EH (cell line): ENCODE data around the gene PITPNC1.
"Not testable (repeated sequence)": the region's sequence is repeated elsewhere in the genome, so short reads cannot be mapped to it uniquely, and the experiment has no call there.

Experiments used
- DNase-seq: peaks from one replicate; pipeline ENCODE4 v3.0.0-alpha.2; 2015; ENCODE audit warnings: low read depth

The PITPNC1 gene

DNA sequence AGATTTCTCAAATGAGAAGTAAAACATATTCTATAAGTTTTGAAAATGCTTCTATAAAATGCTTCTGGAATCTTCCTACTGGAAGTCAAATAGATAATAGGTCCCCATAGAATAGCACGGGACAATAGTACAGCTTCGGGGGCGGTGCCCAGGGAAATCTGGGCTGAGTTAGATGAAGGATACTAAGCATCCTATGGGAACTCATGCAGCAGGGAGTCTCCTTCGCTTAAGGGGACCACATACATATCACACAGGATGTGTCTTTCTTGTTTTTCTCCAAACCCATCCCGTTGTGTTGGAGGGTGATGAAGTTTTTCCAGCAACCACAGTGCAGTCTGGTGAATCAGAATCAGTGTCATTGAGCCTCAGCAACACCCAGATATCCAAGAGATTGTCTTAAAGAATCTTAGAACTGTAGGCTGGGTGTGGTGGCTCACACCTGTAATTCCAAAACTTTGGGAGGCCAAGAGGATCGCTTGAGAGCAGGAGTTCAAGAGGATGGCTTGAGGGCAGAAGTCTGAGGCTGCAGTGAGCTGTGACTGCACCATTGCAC is 84.2 kb downstream of the PITPNC1 start:
- no peak for DNase-seq

DNA sequence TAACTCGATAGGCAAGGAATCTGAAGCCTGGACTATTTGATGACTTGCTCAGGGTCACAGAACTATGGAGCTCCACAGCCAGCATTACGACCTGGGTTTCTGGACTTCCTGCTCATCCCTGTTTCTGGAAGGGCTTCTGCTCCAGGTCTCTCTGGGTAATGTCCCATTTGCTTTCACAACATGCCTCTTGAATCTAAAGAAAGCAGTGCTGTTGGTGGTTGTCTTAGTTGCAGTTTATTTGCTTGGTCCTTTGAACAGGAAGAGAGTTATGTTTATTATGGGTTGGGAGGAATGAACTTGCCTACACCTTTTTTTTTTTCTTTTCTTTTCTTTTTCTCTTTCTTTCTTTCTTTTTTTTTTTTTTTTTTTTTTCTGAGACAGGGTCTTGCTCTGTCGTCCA is 84.8 kb downstream of the PITPNC1 start:
- DNase-seq = no peak

DNA sequence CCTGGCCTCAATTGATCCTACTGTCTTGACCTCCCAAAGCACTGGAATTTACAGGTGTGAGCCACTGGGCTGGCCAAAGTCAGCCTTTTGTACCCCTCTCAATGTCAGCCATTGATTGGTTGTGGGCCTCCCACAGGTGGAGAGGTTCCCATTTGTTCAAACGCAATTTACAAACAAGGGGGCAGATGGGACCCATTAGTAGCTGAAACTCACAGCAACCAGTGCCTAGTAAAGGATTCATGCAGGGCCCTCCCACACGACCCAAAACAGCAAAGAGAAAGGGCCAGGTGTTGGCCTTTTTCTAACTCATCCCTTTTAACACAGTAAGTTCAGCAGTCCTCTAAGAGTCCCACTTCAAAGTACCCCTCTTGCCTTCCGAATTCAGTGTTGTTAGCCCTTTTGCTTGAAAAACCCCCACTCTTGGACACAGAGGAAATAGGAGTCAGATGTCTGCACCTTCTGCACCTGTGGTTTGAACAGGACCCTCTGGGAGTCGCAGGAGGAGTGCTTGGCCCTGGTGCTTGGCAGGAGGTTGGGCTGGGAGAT is 89.2 kb downstream of the PITPNC1 start:
- DNase-seq = no peak

DNA sequence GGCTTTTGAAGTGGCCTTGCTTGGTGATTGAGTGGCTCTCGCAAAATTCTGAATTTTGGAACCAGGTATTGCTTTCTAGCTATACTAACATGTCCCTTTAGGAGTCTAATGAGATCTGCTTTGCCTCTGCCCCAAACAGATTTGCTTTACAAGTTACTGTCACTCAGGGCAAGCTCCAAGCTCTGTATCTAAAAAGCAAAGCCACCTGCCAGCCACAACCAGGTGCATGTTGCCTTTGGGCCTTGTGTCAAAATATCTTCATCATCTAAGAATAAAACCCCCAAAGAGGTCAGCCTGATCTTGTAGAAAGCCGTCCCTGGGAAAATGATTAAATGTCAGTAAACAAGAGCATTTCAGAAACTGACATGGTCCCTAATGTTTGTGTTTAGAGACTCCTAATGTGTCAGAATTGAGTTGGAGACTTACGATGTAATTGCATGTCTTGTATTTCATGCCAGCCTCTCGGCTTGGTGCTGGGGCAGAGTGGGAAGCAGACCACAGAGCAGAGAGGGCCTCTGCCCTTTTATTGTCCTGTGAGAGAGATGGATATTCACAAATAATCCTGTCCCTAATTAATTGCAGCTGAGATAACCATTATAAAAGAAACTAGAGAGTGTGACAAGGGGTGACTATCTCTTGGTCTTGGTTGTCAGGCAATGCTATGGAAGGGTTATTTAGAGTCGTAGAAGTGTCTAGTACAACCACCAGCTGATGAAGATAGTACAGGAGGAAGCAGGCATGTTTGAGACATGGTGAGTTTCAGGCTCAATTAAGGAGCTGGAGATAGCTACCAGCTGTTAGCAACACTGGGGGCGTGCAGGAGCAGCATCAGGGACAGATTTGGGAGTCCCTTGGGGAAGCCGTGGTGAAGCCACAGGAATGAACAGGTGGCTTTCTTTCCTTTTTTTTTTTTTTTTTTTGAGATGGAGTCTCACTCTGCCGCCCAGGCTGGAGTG is 90.7 kb downstream of the PITPNC1 start:
- no peak for DNase-seq

DNA sequence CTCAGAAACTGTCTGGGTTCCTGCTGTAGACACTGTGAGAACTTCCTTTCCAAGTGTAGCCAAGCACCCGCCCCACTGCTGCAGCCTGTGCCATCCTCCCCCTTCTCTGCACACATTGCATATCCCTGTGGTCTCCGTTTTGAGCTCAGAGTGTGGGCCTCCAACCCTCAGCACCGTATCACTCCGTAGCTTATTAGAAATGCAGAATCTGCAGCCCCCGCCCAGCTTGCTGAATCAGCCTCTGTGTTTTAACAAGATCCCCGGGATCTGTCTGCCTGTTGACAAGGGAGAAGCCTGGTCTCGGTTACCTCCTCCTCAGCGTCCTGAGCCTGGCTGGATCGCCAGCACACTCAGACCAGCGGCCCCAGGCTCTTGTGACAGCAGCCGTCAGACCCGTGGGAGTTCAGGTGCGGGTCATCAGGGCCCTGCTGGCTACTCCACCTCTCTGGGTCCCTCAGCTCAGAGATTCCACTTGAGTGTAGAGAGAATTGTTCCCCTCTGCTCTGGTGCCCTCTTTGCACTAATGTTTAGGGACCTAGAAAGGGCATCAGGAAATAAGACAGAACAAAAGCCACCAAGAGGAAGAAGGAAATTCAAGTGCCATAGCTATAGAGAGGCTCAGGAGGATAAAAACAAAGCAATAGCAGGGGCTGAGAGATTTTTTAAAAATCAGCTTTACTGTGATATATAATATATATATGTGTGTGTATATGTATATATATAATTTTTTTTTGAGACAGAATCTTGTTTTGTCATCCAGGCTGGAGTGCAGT is 92.3 kb downstream of the PITPNC1 start:
- no peak for DNase-seq

DNA sequence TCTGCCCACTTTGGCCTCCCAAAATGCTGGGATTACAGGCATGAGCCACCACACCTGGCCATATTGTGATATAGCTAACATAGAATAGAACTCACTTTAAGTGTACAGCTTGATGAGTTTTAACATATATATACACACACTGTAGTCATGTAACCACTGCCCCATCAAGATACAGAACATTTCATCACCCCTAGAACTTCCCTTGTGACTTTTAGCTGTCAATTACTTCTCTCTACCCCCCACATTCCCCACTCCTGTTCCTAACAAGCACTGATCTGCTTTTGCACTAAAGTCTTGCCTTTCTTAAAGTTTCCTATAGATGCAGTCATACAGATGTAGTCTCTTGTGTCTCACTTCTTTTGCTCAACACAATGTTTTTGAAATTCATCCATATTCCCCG is 93.1 kb downstream of the PITPNC1 start:
- DNase-seq = no peak

DNA sequence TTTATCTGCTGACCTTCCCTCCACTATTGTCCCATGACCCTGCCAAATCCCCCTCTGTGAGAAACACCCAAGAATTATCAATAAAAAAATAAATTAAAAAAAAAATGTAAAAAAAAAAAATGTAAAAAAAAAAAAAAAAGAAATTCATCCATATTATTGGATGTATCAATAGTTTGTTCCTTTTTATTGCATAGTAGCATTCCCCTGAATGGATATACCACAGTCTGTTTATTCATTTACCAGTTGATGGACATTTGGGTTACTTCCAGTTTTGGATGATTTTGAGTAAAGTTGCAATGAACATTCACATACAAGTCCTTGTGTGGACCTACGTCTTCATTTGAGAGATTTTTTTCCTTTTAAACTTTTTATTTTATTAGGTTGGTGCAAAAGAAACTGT is 94.0 kb downstream of the PITPNC1 start:
- DNase-seq = no peak

DNA sequence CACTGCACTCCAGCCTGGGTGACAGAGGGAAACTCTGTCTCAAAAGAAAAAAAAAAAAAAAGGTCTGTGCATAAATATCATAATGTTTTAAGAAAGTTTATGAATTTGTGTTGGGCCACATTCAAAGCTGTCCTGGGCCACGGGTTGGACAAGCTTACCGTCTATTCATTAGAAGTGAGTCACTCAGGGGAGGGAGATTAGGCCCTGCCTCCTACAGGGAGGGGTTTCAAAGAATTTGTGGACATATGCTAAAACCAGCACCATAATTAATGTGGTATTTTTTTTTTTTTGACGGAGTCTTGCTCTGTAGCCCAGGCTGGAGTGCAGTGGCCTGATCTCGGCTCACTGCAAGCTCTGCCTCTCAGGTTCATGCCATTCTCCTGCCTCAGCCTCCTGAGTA is 95.5 kb downstream of the PITPNC1 start:
- DNase-seq = peak; percentile 44

DNA sequence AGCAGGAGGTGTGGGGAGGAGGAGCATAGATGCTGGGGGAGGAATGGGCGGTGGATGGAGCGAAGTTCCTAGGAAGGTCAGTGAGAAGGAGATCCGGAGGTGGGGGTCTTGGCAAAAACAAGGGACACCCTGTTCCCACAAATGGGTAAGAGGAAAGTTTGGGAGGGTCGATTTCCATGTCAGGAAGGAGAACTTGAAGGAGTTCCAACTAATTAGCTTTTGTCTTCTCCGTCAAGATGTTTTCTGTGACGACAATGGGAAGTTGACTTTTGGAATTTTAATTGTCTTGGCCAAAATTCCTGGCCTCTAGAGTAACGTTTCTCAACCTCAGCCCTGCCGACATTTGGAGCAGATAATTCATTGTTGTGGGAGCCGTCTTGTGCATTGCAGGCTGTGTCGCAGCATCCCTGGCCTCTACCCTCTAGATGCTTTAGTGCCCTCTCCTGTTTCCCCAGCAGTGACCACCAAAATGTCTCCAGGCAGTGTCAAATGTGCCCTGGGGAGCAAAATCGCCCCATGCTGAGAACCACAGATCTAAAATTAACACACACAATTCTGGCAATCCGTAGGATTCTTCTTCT is 97.1 kb downstream of the PITPNC1 start:
- DNase-seq = peak; percentile 95

DNA sequence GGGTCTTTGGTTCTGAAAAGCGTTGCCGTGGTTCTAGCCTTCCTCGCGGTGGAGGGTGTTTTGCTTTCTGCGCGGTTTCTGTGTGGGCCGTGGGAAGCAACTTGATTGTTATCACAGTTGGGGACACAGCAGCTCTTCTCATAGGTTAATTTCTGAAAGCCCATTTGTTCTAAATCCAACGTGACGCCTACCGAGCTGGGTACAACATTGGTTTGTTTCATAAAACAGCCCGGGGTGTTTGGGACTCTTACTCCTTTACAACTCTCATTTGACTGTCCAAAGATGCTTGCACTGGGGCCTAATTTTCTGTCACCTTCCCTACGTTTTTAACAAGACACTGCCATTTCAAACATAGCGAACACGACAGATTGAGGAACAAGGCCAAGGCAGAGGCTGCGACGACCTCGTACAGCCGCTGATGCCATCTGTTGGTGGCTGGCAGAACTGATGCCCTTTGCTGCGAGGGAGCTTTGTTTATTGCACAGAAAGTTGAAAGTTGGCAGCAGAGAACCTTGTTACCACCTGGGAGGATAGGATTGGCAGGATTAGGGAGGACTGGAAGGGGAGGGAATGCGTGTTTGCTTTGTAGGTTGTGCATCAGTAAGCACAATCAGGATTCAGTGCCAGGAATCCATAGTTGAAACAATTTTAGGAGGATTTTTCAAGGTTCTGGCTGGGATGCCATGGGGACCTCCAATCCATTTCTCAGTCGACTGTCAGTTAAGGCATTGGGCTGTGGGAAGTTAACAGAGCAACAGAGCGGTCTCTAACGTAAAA is 98.3 kb downstream of the PITPNC1 start:
- peak; percentile 73 for DNase-seq

DNA sequence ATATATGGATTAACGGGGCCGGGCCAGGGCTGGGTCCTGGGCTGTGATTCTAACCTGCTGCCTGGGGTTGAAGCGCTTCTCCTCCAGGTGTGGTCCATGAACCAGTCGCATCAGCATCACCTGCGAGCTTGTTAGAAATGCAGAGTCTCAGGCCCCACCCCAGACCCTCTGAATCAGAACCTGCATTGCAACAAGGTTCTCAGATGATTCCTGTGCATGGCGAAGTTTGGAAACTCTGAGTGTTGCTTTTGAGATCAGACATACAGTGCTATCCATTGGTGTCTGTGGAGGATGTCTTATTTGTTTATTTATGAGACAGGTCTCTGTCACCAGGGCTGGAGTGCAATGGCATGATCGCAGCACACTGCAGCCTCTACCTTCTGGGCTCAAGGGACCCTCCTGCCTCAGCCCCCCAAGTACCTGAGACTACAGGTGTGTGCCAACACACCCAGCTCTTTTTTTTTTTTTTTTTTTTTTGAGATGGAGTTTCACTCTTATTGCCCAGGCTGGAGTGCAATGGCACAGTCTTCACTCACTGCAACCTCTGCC is 99.8 kb downstream of the PITPNC1 start:
- DNase-seq = no peak

DNA sequence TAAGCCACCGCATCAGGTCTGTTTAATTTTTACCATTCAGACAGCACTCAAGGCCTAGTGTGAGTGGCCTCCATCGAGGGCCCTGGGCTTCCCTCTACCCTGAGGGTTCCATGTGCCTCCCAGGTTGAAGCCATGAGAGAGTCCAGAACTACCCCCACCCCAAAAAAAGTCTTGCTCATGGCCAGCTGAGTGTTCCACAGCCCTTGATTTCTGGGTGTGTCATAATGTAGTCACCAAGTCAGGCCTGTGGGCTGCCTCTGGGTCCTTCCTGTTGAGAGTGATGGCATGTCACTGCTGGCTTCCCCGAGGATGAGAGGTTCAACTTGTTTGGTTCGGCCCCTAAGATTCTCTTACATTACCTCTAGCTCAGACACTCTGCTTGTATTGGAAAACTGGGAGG is 100.6 kb downstream of the PITPNC1 start:
- DNase-seq = peak; percentile 60

DNA sequence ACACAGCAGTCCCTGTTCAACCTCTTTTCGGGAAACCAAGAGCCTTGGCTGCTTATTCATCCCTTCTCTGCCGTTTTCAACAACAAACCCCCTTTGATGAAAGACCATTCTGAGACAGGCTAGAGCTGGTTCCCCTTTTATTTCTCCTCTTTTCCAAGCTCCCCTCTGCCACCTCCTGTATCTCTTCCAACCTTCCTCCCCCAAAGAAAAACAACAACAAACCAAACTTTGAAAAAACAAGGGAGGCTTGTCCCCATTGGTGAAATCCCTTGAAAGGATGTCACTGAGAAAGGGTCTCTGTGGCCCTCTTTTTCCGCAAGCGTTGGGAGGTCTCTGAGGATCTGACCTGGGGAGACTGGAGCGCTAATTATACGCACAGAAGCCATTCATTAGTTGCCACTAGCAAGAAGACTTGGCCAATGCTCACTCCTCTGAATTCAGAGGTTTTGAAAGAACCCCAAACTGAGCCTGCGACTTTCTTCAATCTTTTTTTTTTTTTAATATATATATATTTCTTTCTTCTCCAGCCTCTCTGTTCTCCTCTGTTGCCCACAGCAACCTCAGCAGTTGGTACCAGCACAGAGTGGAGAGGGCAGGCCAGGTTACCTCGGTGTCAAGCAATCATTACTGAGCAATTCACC is 101.4 kb downstream of the PITPNC1 start:
- no peak for DNase-seq

DNA sequence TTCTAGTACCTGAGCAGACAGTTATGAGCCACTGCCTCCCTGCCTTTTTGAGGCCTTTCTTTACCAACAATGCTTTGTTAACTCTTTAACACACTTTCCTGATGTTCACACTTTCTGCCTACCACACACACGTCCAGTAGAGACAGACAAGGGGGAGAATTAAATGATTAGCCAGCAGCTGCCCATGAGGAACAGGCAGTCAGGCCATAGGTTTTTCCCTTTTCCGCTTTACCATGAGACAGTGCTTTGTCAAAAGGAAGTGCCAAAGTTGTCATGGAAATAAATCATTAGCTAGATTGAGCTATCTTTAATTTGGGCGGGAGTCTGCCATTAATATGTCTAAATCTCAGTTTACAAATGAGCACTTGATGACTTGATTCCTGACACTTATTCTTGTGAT is 102.1 kb downstream of the PITPNC1 start:
- no peak for DNase-seq

DNA sequence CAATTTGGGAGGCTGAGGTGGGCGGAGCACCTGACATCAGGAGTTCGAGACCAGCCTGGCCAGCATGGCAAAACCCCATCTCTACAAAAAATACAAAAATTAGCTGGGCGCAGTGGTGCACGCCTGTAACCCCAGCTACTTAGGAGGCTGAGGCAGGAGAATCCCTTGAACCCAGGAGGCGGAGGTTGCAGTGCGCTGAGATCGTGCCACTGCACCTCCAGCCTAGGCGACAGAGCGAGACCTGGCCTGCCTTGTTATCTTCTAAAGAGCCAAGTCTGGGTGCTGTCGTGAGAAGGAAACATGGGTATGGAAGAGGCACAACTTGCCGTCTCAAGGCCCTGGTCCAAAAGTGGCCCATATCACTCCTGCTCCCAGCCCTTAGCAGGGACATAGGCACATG is 103.9 kb downstream of the PITPNC1 start:
- not testable (repeated sequence) for DNase-seq

DNA sequence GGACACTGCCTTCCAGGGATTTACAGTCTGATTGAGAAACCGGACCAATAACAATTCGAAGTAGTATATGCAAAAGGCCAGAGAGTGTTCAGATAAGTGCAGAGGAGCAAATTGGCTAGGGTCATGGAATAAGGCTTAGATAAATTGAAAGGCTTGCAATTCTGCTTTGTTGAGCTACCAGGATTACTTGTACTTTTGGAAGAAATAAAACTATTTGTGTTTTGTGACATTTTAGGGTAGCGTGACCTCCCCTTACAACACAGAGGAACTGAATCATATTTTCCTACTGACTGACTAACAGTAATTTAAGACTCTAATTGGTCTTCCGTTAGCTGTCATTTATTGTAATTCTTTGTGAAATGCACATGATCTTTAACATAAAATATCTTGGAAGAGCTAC is 104.7 kb downstream of the PITPNC1 start:
- DNase-seq = peak; percentile 72

DNA sequence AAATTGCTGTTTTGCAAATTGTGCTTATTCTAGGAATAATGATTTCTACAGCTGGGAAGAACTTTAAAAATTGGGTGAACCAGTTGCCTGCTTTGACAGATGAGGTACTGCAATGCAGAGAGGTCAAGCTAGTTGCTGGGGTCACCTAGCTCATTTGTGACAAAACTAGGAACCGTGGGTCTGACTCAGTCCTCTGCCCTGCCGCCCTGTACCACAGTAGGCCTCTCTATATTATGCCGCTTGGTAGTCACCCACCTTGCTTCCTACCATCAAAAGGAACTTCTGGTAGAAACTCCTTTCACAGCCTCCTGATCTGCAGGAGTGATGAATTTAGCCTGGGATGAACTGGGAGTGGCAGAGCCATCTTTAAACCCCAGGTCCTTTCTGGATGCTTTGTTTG is 105.7 kb downstream of the PITPNC1 start:
- no peak for DNase-seq

DNA sequence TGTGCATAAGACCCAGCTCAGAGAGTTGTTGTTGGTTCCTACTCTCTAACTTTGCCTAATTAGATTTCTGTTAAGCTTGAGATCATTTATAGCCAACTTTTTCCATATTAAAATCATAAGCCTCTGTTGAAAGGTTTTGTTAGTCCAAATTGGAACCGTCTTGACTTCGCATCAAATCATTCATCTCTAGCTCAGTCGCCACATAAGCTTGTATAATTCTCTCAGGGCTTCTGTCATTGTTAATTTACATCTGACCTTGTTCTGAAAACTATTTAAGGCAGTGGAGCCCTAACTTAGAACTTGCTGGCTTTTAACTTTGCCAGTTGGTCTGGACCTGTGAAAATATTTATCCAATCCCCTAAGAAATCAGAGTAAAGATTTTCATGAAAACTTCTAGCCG is 107.2 kb downstream of the PITPNC1 start:
- DNase-seq = no peak

DNA sequence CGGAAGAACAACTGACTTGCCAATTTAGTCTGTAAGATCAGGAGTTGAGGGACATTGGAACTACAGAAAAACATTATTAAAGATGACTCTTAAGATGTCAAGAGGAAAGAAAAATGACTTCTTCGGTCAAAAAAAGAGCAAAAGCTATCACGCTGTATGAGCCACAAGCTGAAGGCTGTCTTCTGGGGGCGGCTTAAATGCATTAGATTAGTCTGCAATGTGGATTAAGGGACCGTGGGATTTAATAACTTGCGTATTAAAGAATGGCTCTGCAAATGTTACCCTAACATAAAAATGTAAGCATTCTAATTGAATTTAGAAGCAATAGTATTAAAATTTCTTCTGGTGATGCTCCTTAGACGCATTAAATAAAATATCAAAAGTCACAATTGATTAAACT is 108.6 kb downstream of the PITPNC1 start:
- DNase-seq = no peak

DNA sequence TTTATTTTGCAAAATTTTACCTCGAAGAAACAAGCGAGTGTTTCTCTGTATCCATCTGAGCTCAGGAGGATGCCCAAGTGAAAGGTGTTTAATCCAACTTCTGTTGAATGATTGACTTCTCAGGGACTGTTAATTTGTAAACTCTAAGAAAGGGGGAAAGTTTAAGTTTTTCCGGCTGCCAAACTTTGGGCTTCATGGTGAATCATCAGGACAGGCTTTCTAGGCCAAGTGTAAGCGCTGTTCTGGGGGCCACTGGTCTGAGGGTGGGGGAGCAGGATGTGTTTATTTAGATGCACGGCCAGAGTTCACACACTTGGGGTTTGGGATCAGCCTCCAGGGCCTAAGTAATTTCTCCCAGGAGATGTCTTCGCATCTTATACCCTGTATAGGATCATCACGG is 110.4 kb downstream of the PITPNC1 start:
- DNase-seq = peak; percentile 23

DNA sequence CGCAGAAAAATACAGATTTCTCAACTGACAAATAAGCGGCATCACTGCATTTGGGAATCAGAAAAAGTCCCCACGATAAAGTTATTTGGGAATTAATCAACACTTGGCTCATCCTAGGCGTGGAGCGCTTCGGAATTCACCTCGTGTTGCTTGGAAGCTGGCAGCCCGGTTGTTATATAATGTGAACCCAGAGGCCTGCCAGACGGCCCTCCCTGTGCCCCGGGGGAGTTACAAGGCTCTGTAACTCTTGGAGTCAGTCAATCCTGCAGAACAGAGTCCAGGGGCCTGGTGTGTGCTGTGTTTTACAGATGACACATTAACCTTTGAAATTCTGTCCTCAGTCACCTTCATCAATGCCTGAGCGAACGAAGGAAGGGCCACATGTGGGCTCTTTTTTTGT is 111.1 kb downstream of the PITPNC1 start:
- no peak for DNase-seq
